ENCODE results near the gene MYO1D. TPM values are rescaled to one million over a fixed set of nuclear protein-coding genes. Genes with fewer than 3 reads are reported as not detected.
"Not testable (repeated sequence)": the region's sequence is repeated elsewhere in the genome, so short reads cannot be mapped to it uniquely, and the experiment has no call there.

Gene MYO1D
- polyA plus RNA-seq, 2 donors, result 31.8 to 43.2 TPM

DNA sequence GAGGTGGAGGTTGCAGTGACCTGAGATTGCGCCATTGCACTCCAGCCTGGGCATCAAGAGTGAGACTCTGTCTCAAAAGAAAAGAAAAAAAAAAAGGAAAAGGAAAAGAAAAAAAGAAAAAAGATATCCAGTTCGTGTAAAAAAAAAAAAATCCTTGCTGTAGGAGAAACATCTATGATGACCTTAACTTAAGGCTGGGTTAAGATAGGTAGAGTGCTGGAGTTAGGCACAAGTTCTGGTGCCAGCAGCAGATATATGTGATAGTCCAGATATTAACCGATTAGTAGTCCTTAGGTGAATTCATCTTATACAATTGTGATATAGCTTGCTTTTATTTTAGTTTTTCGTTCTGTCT, 415.4 kb downstream of the MYO1D start:
- H3K4me1 ChIP-seq (ENCODE audit: control insufficient read depth in 2 of 2, insufficient read depth in 2 of 2, low read length in 1 of 2), result no peaks in the 10 kb centered on the region
- H3K4me3 ChIP-seq (ENCODE audit: low read depth in 1 of 2, low read length in 2 of 2), result no peak overlapping the region
- H3K27ac ChIP-seq (ENCODE audit: low read depth in 2 of 2, low read length in 1 of 2), result no peak overlapping the region
- H3K36me3 ChIP-seq (ENCODE audit: control insufficient read depth in 2 of 2, insufficient read depth in 2 of 2, low read length in 1 of 2), result peaks cover 4 to 20% of the 10 kb centered on the region in 2 donors
- H3K9me3 ChIP-seq (ENCODE audit: control insufficient read depth in 2 of 2, insufficient read depth in 1 of 2, low read depth in 1 of 2, low read length in 1 of 2), result no peaks in the 10 kb centered on the region
- WGBS, 2 donors, result 68 to 74% methylated on average over 4 of the region's 4 CpGs
- H3K27me3 ChIP-seq (ENCODE audit: control insufficient read depth in 1 of 2, insufficient read depth in 2 of 2, low read length in 2 of 2), result no peaks in the 10 kb centered on the region

DNA sequence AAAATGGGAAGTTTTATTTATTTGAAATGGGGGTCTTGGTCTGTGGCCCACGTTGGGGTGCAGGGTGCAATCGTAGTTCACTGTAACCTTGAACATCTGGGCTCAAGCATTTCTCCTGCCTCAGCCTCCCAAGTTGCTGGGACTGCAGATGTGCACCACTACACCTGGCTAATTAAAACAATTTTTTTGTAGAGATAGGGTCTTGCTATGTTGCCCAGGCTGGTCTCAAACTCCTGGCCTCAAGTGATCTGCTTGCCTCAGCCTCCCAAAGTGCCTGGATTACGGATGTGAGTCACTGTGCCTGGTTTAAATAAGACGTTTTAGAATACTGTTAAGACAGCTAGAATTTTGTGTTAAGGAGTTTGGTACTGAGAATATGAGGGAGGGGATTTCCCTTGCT, 416.9 kb downstream of the MYO1D start:
- WGBS, 2 donors, result 91 to 94% methylated on average over 4 of the region's 4 CpGs
- no peaks in the 10 kb centered on the region for H3K27me3 ChIP-seq (ENCODE audit: control insufficient read depth in 1 of 2, insufficient read depth in 2 of 2, low read length in 2 of 2)
- H3K9me3 ChIP-seq (ENCODE audit: control insufficient read depth in 2 of 2, insufficient read depth in 1 of 2, low read depth in 1 of 2, low read length in 1 of 2), result no peaks in the 10 kb centered on the region
- no peaks in the 10 kb centered on the region for H3K4me1 ChIP-seq (ENCODE audit: control insufficient read depth in 2 of 2, insufficient read depth in 2 of 2, low read length in 1 of 2)
- no peak overlapping the region for H3K27ac ChIP-seq (ENCODE audit: low read depth in 2 of 2, low read length in 1 of 2)
- peaks cover 2 to 21% of the 10 kb centered on the region in 2 donors for H3K36me3 ChIP-seq (ENCODE audit: control insufficient read depth in 2 of 2, insufficient read depth in 2 of 2, low read length in 1 of 2)
- no peak overlapping the region for H3K4me3 ChIP-seq (ENCODE audit: low read depth in 1 of 2, low read length in 2 of 2)

DNA sequence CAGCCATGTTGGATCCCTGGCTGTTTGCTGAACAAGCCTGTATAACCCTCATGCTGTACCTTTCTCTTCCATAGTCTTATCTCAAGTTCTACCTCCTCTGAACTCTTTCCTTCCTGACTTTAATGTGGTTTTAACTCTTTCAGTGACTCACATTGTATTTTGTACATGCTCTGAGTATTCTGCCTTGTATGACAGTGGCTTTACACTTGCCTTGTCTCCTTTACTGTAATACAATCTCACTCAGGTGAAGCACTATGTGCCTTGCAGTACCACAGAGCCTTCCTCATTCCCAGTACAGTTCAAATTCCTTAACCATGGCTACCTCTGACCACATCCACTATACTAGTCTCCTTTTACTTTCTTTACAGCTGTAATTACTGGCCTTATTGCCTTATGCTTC, 418.6 kb downstream of the MYO1D start:
- Histone ChIP-seq H3K4me3 (ENCODE audit: low read depth in 1 of 2, low read length in 2 of 2) (no peak overlapping the region), H3K9me3 (ENCODE audit: control insufficient read depth in 2 of 2, insufficient read depth in 1 of 2, low read depth in 1 of 2, low read length in 1 of 2) (no peaks in the 10 kb centered on the region), H3K36me3 (ENCODE audit: control insufficient read depth in 2 of 2, insufficient read depth in 2 of 2, low read length in 1 of 2) (peaks cover 9 to 22% of the 10 kb centered on the region in 2 donors), H3K27me3 (ENCODE audit: control insufficient read depth in 1 of 2, insufficient read depth in 2 of 2, low read length in 2 of 2) (no peaks in the 10 kb centered on the region), H3K4me1 (ENCODE audit: control insufficient read depth in 2 of 2, insufficient read depth in 2 of 2, low read length in 1 of 2) (no peaks in the 10 kb centered on the region), H3K27ac (ENCODE audit: low read depth in 2 of 2, low read length in 1 of 2) (no peak overlapping the region)

DNA sequence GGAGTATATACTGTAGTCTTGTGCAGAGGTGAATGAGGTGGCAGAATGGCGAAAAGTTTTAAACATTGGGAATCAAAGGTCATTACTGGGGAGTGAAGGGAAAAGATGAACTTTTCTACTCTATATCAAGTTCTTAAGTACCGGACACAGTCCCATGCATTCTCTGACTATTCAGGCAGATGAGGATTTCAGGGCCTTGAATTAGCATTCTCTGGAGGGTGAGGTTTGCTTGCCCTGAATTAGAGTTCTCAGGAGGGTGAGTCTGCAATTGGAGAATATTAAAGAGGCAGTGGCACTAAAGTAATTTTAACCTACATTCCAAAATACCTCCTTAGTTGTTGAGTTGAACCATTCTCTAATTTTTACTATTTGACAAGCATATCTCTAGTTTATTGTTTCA, 423.6 kb downstream of the MYO1D start:
- no peaks in the 10 kb centered on the region for H3K27me3 ChIP-seq (ENCODE audit: control insufficient read depth in 1 of 2, insufficient read depth in 2 of 2, low read length in 2 of 2)
- H3K4me1 ChIP-seq (ENCODE audit: control insufficient read depth in 2 of 2, insufficient read depth in 2 of 2, low read length in 1 of 2), result no peaks in the 10 kb centered on the region
- H3K27ac ChIP-seq (ENCODE audit: low read depth in 2 of 2, low read length in 1 of 2), result no peak overlapping the region
- H3K4me3 ChIP-seq (ENCODE audit: low read depth in 1 of 2, low read length in 2 of 2), result no peak overlapping the region
- peaks cover 9 to 16% of the 10 kb centered on the region in 2 donors for H3K36me3 ChIP-seq (ENCODE audit: control insufficient read depth in 2 of 2, insufficient read depth in 2 of 2, low read length in 1 of 2)
- WGBS, 2 donors, result 92 to 93% methylated on average over 2 of the region's 2 CpGs
- H3K9me3 ChIP-seq (ENCODE audit: control insufficient read depth in 2 of 2, insufficient read depth in 1 of 2, low read depth in 1 of 2, low read length in 1 of 2), result no peaks in the 10 kb centered on the region

- peaks cover 9 to 13% of the 10 kb centered on the region in 2 donors for H3K36me3 ChIP-seq (ENCODE audit: control insufficient read depth in 2 of 2, insufficient read depth in 2 of 2, low read length in 1 of 2)
- 87 to 93% methylated on average over 1 of the region's 1 CpG for WGBS, 2 donors
- H3K4me3 ChIP-seq (ENCODE audit: low read depth in 1 of 2, low read length in 2 of 2), result no peak overlapping the region
- no peak overlapping the region for H3K27ac ChIP-seq (ENCODE audit: low read depth in 2 of 2, low read length in 1 of 2)
- no peaks in the 10 kb centered on the region for H3K9me3 ChIP-seq (ENCODE audit: control insufficient read depth in 2 of 2, insufficient read depth in 1 of 2, low read depth in 1 of 2, low read length in 1 of 2)
- no peaks in the 10 kb centered on the region for H3K27me3 ChIP-seq (ENCODE audit: control insufficient read depth in 1 of 2, insufficient read depth in 2 of 2, low read length in 2 of 2)
- H3K4me1 ChIP-seq (ENCODE audit: control insufficient read depth in 2 of 2, insufficient read depth in 2 of 2, low read length in 1 of 2), result no peaks in the 10 kb centered on the region
Measured at GRCh38 chr17:32452281-32452680, 424.6 kb downstream of the MYO1D start.

DNA sequence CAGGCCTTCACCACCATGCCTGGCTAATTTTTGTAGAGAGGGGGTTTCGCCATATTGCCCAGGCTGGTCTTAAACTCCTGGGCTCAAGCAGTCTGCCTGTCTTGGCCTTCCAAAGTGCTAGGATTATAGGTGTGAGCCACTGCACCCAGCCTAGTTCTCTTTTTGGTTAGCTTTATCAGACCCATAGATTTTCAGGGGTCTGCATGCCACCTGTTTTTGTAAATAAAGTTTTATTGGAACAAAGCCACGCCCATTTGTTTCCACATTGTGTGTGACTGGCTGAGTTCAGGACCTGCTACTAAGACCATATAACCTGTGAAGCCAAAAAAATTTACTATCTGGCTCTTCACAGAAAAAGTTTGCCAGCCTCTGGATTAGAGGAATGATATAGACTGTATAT, 425.0 kb downstream of the MYO1D start:
- WGBS, 2 donors, result 76 to 91% methylated on average over 2 of the region's 2 CpGs
- Histone ChIP-seq H3K4me3 (ENCODE audit: low read depth in 1 of 2, low read length in 2 of 2) (no peak overlapping the region), H3K27ac (ENCODE audit: low read depth in 2 of 2, low read length in 1 of 2) (no peak overlapping the region), H3K4me1 (ENCODE audit: control insufficient read depth in 2 of 2, insufficient read depth in 2 of 2, low read length in 1 of 2) (no peaks in the 10 kb centered on the region), H3K9me3 (ENCODE audit: control insufficient read depth in 2 of 2, insufficient read depth in 1 of 2, low read depth in 1 of 2, low read length in 1 of 2) (no peaks in the 10 kb centered on the region), H3K36me3 (ENCODE audit: control insufficient read depth in 2 of 2, insufficient read depth in 2 of 2, low read length in 1 of 2) (peaks cover 9 to 13% of the 10 kb centered on the region in 2 donors), H3K27me3 (ENCODE audit: control insufficient read depth in 1 of 2, insufficient read depth in 2 of 2, low read length in 2 of 2) (no peaks in the 10 kb centered on the region)

- H3K36me3 ChIP-seq (ENCODE audit: control insufficient read depth in 2 of 2, insufficient read depth in 2 of 2, low read length in 1 of 2), result peaks cover 11 to 13% of the 10 kb centered on the region in 2 donors
- not testable (repeated sequence) for H3K27me3 ChIP-seq (ENCODE audit: control insufficient read depth in 1 of 2, insufficient read depth in 2 of 2, low read length in 2 of 2); H3K4me1 ChIP-seq (ENCODE audit: control insufficient read depth in 2 of 2, insufficient read depth in 2 of 2, low read length in 1 of 2); H3K9me3 ChIP-seq (ENCODE audit: control insufficient read depth in 2 of 2, insufficient read depth in 1 of 2, low read depth in 1 of 2, low read length in 1 of 2); H3K27ac ChIP-seq (ENCODE audit: low read depth in 2 of 2, low read length in 1 of 2); H3K4me3 ChIP-seq (ENCODE audit: low read depth in 1 of 2, low read length in 2 of 2)
- WGBS, 2 donors, result 89 to 91% methylated on average over 6 of the region's 6 CpGs
Measured at GRCh38 chr17:32450379-32450778, 426.5 kb downstream of the MYO1D start.

DNA sequence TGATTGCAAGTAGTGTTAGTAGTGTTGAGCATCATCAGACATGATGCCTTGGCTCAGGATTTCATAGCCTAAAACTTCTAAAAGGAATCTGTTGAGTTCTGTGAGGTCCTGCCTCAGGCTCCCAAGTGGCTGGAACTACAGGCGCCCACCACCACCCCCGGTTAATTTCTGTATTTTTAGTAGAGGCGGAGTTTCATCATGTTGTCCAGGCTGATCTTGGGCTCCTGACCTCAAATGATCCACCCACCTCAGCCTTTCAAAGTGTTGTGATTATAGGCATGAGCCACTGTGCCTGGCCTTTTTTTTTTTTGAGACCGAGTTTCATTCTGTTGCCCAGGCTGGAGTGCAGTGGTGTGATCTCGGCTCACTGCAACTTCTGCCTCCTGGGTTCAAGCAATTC, 427.0 kb downstream of the MYO1D start:
- H3K9me3 ChIP-seq (ENCODE audit: control insufficient read depth in 2 of 2, insufficient read depth in 1 of 2, low read depth in 1 of 2, low read length in 1 of 2), result no peaks in the 10 kb centered on the region
- H3K4me3 ChIP-seq (ENCODE audit: low read depth in 1 of 2, low read length in 2 of 2), result no peak overlapping the region
- H3K36me3 ChIP-seq (ENCODE audit: control insufficient read depth in 2 of 2, insufficient read depth in 2 of 2, low read length in 1 of 2), result peaks cover 11% of the 10 kb centered on the region in 2 donors
- no peak overlapping the region for H3K27ac ChIP-seq (ENCODE audit: low read depth in 2 of 2, low read length in 1 of 2)
- no peaks in the 10 kb centered on the region for H3K27me3 ChIP-seq (ENCODE audit: control insufficient read depth in 1 of 2, insufficient read depth in 2 of 2, low read length in 2 of 2)
- no peaks in the 10 kb centered on the region for H3K4me1 ChIP-seq (ENCODE audit: control insufficient read depth in 2 of 2, insufficient read depth in 2 of 2, low read length in 1 of 2)
- 90 to 97% methylated on average over 5 of the region's 5 CpGs for WGBS, 2 donors

DNA sequence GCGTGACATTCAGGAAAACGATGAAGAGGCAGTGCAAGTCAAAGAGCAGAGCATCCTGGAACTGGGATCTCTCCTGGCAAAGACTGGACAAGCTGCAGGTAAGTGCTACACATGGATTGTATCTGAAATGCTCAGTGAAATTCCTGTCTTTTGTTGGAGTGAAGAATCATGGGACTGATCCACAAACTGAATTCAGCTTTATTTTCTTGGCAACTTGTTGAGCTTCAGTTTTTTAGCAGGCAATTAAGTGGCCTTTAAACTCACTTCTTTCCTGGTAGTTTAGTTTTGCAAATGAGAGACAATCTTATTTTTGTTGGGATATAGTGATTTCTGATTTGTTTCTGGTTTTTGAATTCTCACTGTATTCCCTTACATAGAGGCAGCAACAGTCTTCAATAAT, 430.0 kb downstream of the MYO1D start:
- WGBS, 2 donors, result 66 to 82% methylated on average over 2 of the region's 2 CpGs
- H3K27ac ChIP-seq (ENCODE audit: low read depth in 2 of 2, low read length in 1 of 2), result no peak overlapping the region
- H3K36me3 ChIP-seq (ENCODE audit: control insufficient read depth in 2 of 2, insufficient read depth in 2 of 2, low read length in 1 of 2), result peaks cover 2 to 3% of the 10 kb centered on the region in 2 donors
- no peaks in the 10 kb centered on the region for H3K27me3 ChIP-seq (ENCODE audit: control insufficient read depth in 1 of 2, insufficient read depth in 2 of 2, low read length in 2 of 2)
- H3K4me3 ChIP-seq (ENCODE audit: low read depth in 1 of 2, low read length in 2 of 2), result no peak overlapping the region
- H3K4me1 ChIP-seq (ENCODE audit: control insufficient read depth in 2 of 2, insufficient read depth in 2 of 2, low read length in 1 of 2), result no peaks in the 10 kb centered on the region
- no peaks in the 10 kb centered on the region for H3K9me3 ChIP-seq (ENCODE audit: control insufficient read depth in 2 of 2, insufficient read depth in 1 of 2, low read depth in 1 of 2, low read length in 1 of 2)

DNA sequence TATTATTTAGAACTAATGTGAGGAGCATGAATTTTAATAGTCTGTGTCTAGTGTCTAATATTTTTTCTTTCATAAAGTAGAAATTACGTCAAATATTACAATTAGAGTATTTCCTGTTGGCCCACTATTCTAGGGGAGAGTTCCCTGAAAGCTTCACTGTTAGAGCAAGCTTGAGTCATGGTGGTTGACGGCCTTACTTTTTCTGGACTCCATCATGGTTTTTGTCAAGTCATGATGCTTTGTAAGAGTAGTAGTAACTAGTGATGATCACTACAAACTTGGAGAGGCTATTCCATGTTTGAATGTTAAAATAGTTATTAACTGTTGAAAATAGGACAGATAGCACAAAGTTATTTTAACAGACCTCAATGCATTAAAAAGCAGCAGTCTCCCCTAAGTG, 431.0 kb downstream of the MYO1D start:
- Histone ChIP-seq H3K27ac (ENCODE audit: low read depth in 2 of 2, low read length in 1 of 2) (no peak overlapping the region), H3K4me3 (ENCODE audit: low read depth in 1 of 2, low read length in 2 of 2) (no peak overlapping the region), H3K9me3 (ENCODE audit: control insufficient read depth in 2 of 2, insufficient read depth in 1 of 2, low read depth in 1 of 2, low read length in 1 of 2) (no peaks in the 10 kb centered on the region), H3K27me3 (ENCODE audit: control insufficient read depth in 1 of 2, insufficient read depth in 2 of 2, low read length in 2 of 2) (no peaks in the 10 kb centered on the region), H3K36me3 (ENCODE audit: control insufficient read depth in 2 of 2, insufficient read depth in 2 of 2, low read length in 1 of 2) (peaks cover 0 to 2% of the 10 kb centered on the region in 2 donors), H3K4me1 (ENCODE audit: control insufficient read depth in 2 of 2, insufficient read depth in 2 of 2, low read length in 1 of 2) (no peaks in the 10 kb centered on the region)
- WGBS, 2 donors, result 49 to 58% methylated on average over 2 of the region's 2 CpGs
